K562 treated with DMSO at 1 percent for 24 hours (cell line): ENCODE data around the gene GOLPH3. TPM values are rescaled to one million over a fixed set of nuclear protein-coding genes. Genes with fewer than 3 reads are reported as not detected.

Experiments used
- total RNA-seq: library from RNA; unstranded; fragments of 300-600 nt; gene quantifications from 2 replicates; pipeline ENCODE4 v1.2.3, GENCODE V29; 2022; ENCODE audit warnings: low read depth; ENCODE audit not compliant: insufficient read depth

The GOLPH3 gene
- total RNA-seq = 96.7 and 98.7 TPM in 2 replicates

DNA sequence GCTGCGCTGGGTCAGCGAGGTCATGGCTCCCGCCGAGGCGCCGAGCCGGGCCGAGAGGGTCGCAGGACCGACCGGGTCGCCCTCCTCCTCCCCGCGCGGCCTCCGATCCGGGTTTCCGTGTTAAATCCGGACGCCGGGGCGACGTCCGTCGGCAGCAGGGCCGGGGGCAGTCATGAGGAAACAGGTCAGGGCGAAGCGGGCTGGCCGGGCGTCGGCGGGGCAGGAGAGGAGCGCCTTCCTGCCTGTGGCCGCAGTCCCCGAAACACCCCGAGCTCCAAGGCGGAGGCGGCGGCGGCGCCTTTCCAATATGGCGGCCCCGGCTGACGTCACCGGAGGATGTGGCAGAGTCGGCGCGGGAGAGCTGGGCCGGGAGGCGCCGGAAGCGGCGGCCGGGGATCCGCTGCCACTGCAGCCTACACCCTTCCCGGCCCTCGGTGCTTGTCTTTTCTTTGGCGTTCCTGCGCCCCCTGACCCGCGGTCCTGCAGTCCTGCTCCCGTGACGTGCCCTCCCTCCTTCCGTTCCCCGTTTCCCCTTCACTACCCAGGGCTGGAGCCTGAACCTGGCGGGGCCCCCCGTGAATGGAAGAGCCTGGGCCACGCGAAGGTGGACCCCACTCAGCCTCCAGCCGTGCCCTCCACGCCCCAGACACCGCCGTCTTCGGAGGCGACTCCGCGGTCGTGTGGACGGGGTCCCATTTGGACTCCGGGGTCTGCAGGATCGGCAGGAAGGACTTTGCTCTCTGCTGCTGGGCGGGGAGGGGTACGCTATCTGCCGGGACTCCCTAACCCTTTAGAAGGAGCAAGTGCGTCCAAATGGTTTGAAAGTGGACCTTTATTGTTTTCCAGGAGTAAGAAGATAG, at the start of gene GOLPH3:
TSS of gene GOLPH3 (minus strand) at position 309 of the 860 bp plus-strand sequence. CDS start at position 24, 285 bp downstream.

Other genes starting within 250 kb of the GOLPH3 start
- gene MTMR12, start 138.6 kb upstream of the GOLPH3 start, total RNA-seq = 12.2 and 14.2 TPM in 2 replicates